ENCODE data around the gene OR8B4. TPM values are rescaled to one million over a fixed set of nuclear protein-coding genes. Genes with fewer than 3 reads are reported as not detected.

OR8B4 gene, protein sequence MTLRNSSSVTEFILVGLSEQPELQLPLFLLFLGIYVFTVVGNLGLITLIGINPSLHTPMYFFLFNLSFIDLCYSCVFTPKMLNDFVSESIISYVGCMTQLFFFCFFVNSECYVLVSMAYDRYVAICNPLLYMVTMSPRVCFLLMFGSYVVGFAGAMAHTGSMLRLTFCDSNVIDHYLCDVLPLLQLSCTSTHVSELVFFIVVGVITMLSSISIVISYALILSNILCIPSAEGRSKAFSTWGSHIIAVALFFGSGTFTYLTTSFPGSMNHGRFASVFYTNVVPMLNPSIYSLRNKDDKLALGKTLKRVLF
- total RNA-seq (2014; rRNA removed; shearing (Covaris generic)) (not detected in 2 replicates), polyA plus RNA-seq (2016; fragmentation: Nextera tagmentation; extraction: Ambion mirVana) (not detected in 2 replicates)
- long read RNA-seq: 0 reads

- H3K4me3 Mint-ChIP-seq: no peak within 1 kb of the TSS
These were observed at the start of gene OR8B4 for GRCh38 chr11:124424384-124424921. Gene OR8B4 (minus strand): TSS chr11:124424871. CDS start chr11:124424871, 0 bp downstream.

More at GRCh38 chr11:124424384-124424921, at the start of gene OR8B4:
- peaks cover 6% of the 10 kb centered on the region; the same call in 1 of the 2 replicates for H3K9me2 ChIP-seq (ENCODE audit: insufficient read depth)
- H3K36me3 ChIP-seq (ENCODE audit: insufficient read depth): no peaks in the 10 kb centered on the region
- no peak within 1 kb of the TSS for H3K27ac ChIP-seq (ENCODE audit: low read depth)
- Mint-ChIP-seq H3K27me3 (ENCODE audit: insufficient read depth, low read depth, poor library complexity) (no peaks in the 10 kb centered on the region), H3K36me3 (ENCODE audit: low read depth) (peaks cover 3% of the 10 kb centered on the region; the same call in 1 of the 3 replicates), H3K27ac (no peak within 1 kb of the TSS), H3K9me3 (peaks cover 5% of the 10 kb centered on the region; the same call in 2 of the 3 replicates), H3K4me1 (no peaks in the 10 kb centered on the region)
- H4K20me1 ChIP-seq (replicated peaks; ENCODE audit: insufficient read depth): no peaks in the 10 kb centered on the region
- H3K79me2 ChIP-seq (replicated peaks; ENCODE audit: insufficient read depth): no peaks in the 10 kb centered on the region
- ATAC-seq: no peak
- H3K4me3 ChIP-seq: no peak within 1 kb of the TSS
- DNase-seq (ENCODE audit: low spot score): no peak
- H3K4me1 ChIP-seq (ENCODE audit: insufficient read depth): no peaks in the 10 kb centered on the region
- no peaks in the 10 kb centered on the region for H3F3A ChIP-seq (replicated peaks; ENCODE audit: low read depth)
- no peak within 1 kb of the TSS for H3K4me2 ChIP-seq
- H3K27me3 ChIP-seq (ENCODE audit: insufficient read depth): no peaks in the 10 kb centered on the region
- H2AFZ ChIP-seq: no peak within 1 kb of the TSS
- TF ChIP-seq EZH2phosphoT487 (IDR thresholded peaks at IDR 0.05; ENCODE audit: unreplicated experiment) (no peak), NANOG (IDR thresholded peaks at IDR 0.05; ENCODE audit: borderline replicate concordance) (no peak), POLR2AphosphoS5 (IDR thresholded peaks at IDR 0.05; ENCODE audit: low read depth) (no peak), JUNB (IDR thresholded peaks at IDR 0.05; ENCODE audit: unreplicated experiment) (no peak)
- TF ChIP-seq, protein P1, sequence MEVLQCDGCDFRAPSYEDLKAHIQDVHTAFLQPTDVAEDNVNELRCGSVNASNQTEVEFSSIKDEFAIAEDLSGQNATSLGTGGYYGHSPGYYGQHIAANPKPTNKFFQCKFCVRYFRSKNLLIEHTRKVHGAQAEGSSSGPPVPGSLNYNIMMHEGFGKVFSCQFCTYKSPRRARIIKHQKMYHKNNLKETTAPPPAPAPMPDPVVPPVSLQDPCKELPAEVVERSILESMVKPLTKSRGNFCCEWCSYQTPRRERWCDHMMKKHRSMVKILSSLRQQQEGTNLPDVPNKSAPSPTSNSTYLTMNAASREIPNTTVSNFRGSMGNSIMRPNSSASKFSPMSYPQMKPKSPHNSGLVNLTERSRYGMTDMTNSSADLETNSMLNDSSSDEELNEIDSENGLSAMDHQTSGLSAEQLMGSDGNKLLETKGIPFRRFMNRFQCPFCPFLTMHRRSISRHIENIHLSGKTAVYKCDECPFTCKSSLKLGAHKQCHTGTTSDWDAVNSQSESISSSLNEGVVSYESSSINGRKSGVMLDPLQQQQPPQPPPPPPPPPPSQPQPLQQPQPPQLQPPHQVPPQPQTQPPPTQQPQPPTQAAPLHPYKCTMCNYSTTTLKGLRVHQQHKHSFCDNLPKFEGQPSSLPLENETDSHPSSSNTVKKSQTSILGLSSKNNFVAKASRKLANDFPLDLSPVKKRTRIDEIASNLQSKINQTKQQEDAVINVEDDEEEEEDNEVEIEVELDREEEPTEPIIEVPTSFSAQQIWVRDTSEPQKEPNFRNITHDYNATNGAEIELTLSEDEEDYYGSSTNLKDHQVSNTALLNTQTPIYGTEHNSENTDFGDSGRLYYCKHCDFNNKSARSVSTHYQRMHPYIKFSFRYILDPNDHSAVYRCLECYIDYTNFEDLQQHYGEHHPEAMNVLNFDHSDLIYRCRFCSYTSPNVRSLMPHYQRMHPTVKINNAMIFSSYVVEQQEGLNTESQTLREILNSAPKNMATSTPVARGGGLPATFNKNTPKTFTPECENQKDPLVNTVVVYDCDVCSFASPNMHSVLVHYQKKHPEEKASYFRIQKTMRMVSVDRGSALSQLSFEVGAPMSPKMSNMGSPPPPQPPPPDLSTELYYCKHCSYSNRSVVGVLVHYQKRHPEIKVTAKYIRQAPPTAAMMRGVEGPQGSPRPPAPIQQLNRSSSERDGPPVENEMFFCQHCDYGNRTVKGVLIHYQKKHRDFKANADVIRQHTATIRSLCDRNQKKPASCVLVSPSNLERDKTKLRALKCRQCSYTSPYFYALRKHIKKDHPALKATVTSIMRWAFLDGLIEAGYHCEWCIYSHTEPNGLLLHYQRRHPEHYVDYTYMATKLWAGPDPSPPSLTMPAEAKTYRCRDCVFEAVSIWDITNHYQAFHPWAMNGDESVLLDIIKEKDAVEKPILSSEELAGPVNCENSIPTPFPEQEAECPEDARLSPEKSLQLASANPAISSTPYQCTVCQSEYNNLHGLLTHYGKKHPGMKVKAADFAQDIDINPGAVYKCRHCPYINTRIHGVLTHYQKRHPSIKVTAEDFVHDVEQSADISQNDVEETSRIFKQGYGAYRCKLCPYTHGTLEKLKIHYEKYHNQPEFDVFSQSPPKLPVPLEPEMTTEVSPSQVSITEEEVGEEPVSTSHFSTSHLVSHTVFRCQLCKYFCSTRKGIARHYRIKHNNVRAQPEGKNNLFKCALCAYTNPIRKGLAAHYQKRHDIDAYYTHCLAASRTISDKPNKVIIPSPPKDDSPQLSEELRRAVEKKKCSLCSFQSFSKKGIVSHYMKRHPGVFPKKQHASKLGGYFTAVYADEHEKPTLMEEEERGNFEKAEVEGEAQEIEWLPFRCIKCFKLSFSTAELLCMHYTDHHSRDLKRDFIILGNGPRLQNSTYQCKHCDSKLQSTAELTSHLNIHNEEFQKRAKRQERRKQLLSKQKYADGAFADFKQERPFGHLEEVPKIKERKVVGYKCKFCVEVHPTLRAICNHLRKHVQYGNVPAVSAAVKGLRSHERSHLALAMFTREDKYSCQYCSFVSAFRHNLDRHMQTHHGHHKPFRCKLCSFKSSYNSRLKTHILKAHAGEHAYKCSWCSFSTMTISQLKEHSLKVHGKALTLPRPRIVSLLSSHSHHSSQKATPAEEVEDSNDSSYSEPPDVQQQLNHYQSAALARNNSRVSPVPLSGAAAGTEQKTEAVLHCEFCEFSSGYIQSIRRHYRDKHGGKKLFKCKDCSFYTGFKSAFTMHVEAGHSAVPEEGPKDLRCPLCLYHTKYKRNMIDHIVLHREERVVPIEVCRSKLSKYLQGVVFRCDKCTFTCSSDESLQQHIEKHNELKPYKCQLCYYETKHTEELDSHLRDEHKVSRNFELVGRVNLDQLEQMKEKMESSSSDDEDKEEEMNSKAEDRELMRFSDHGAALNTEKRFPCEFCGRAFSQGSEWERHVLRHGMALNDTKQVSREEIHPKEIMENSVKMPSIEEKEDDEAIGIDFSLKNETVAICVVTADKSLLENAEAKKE (CRISPR knock-in tag; IDR thresholded peaks at IDR 0.05): no peak
